ENCODE measurements around the gene MAGEA10.
"Not testable (repeated sequence)": the region's sequence is repeated elsewhere in the genome, so short reads cannot be mapped to it uniquely, and the experiment has no call there.

DNA sequence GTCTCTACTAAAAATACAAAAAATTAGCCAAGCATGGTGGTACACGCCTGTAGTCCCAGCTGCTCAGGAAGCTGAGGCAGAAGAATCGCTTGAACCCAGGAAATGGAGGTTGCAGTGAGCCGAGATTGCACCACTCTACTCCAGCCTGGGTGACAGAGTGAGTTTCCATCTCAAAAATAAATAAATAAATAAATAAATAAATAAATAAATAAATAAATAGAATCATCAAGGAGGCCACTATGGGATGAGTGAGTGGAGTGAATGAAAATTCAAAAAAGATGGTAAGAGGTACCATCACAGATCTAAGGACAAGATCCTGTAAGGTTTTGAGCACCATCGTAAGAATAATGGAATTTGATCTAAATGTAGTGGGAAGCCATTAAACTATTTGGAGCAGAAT is 37.5 kb upstream of the MAGEA10 start:
- TF ChIP-seq, protein P1, sequence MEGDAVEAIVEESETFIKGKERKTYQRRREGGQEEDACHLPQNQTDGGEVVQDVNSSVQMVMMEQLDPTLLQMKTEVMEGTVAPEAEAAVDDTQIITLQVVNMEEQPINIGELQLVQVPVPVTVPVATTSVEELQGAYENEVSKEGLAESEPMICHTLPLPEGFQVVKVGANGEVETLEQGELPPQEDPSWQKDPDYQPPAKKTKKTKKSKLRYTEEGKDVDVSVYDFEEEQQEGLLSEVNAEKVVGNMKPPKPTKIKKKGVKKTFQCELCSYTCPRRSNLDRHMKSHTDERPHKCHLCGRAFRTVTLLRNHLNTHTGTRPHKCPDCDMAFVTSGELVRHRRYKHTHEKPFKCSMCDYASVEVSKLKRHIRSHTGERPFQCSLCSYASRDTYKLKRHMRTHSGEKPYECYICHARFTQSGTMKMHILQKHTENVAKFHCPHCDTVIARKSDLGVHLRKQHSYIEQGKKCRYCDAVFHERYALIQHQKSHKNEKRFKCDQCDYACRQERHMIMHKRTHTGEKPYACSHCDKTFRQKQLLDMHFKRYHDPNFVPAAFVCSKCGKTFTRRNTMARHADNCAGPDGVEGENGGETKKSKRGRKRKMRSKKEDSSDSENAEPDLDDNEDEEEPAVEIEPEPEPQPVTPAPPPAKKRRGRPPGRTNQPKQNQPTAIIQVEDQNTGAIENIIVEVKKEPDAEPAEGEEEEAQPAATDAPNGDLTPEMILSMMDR (IDR thresholded peaks at IDR 0.05; ENCODE audit: low read depth, low read length): not testable (repeated sequence)
- TF ChIP-seq EZH2phosphoT487 (IDR thresholded peaks at IDR 0.05; ENCODE audit: low read depth): not testable (repeated sequence)

Measured in OCI-LY3 (cell line).